Inflammatory macrophage (primary cell): Measurements from ENCODE around the gene NTSR2.
"Not testable (repeated sequence)": the region's sequence is repeated elsewhere in the genome, so short reads cannot be mapped to it uniquely, and the experiment has no call there.

Experiments
- DNase-seq, 2 donors: peaks; one replicate each; pipeline ENCODE4 v3.0.0-alpha.2; 2020 to 2022

The NTSR2 gene

GRCh38 chr2:11678306-11678960 lies 8.4 kb upstream of the NTSR2 start:
- DNase-seq, result no peak

- no peak for DNase-seq
Measured at GRCh38 chr2:11677136-11678055, 7.4 kb upstream of the NTSR2 start.

- no peak for DNase-seq
Measured at GRCh38 chr2:11676640-11677039, 6.6 kb upstream of the NTSR2 start.

- no peak for DNase-seq
Measured at GRCh38 chr2:11675423-11676112, 5.6 kb upstream of the NTSR2 start.

- DNase-seq, result no peak
Measured at GRCh38 chr2:11674983-11675382, 5.0 kb upstream of the NTSR2 start.

GRCh38 chr2:11672407-11672806 lies 2.4 kb upstream of the NTSR2 start:
- no peak for DNase-seq

GRCh38 chr2:11667866-11668637 lies 1.9 kb downstream of the NTSR2 start:
- DNase-seq, result no peak

GRCh38 chr2:11667194-11667593 lies 2.8 kb downstream of the NTSR2 start:
- no peak for DNase-seq

GRCh38 chr2:11665510-11666362 lies 4.3 kb downstream of the NTSR2 start:
- DNase-seq, result no peak

- DNase-seq, result no peak
Measured at GRCh38 chr2:11665028-11665427, 5.0 kb downstream of the NTSR2 start.

GRCh38 chr2:11663427-11663826 lies 6.6 kb downstream of the NTSR2 start:
- no peak for DNase-seq

- no peak for DNase-seq
Measured at GRCh38 chr2:11662882-11663281, 7.1 kb downstream of the NTSR2 start.

GRCh38 chr2:11661891-11662435 lies 8.0 kb downstream of the NTSR2 start:
- DNase-seq, result no peak

GRCh38 chr2:11660396-11660795 lies 9.6 kb downstream of the NTSR2 start:
- DNase-seq, result not testable (repeated sequence)

GRCh38 chr2:11659851-11660250 lies 10.1 kb downstream of the NTSR2 start:
- DNase-seq, result no peak

GRCh38 chr2:11659115-11659475 lies 10.9 kb downstream of the NTSR2 start:
- no peak for DNase-seq

GRCh38 chr2:11658208-11659114 lies 11.5 kb downstream of the NTSR2 start:
- DNase-seq, result no peak

GRCh38 chr2:11657646-11658045 lies 12.3 kb downstream of the NTSR2 start:
- DNase-seq, result no peak

- no peak for DNase-seq
Measured at GRCh38 chr2:11657195-11657594, 12.8 kb downstream of the NTSR2 start.

- DNase-seq, result no peak
Measured at GRCh38 chr2:11656671-11657101, 13.3 kb downstream of the NTSR2 start.
